GM12865 (cell line): ENCODE results near the gene SLC12A7.

Source experiments
- DNase-seq: peaks from one replicate; pipeline ENCODE4 v3.0.0; 2010; ENCODE audit warnings: low read depth
- H3K4me3 ChIP-seq: 2 replicates; pipeline ENCODE4 v1.5.1; 2011; ENCODE audit warnings: mild to moderate bottlenecking, low read depth, low read length, control low read depth
- TF ChIP-seq, protein P1 (sequence below): IDR thresholded peaks from 2 replicates; pipeline ENCODE4 v1.5.1; 2011; ENCODE audit warnings: low read length, control low read depth, low read depth, inconsistent platforms; ENCODE audit not compliant: insufficient read depth; ENCODE audit errors: missing control alignments

Gene SLC12A7

DNA sequence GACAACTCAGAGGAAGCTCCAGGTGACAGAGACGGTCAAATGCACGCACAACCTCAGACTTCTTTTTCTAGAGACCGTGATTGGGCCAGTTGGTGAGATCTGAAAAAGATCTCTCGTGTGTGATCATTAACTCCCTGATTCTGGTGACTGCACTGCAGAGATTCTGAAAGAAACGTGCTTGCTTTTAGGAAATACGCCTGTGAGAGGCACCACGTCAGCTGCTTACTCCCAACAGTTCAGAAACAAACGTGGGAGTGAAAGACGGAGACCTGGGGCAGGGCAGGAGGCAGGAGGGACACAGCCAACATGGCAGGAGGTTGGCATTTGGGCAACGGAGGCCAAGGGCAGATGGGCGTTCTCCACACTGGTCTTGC lies 15.9 kb downstream of the SLC12A7 start:
- no peak for DNase-seq
- TF ChIP-seq, protein P1, sequence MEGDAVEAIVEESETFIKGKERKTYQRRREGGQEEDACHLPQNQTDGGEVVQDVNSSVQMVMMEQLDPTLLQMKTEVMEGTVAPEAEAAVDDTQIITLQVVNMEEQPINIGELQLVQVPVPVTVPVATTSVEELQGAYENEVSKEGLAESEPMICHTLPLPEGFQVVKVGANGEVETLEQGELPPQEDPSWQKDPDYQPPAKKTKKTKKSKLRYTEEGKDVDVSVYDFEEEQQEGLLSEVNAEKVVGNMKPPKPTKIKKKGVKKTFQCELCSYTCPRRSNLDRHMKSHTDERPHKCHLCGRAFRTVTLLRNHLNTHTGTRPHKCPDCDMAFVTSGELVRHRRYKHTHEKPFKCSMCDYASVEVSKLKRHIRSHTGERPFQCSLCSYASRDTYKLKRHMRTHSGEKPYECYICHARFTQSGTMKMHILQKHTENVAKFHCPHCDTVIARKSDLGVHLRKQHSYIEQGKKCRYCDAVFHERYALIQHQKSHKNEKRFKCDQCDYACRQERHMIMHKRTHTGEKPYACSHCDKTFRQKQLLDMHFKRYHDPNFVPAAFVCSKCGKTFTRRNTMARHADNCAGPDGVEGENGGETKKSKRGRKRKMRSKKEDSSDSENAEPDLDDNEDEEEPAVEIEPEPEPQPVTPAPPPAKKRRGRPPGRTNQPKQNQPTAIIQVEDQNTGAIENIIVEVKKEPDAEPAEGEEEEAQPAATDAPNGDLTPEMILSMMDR, result no peak
- H3K4me3 ChIP-seq, result no peak overlapping the region

DNA sequence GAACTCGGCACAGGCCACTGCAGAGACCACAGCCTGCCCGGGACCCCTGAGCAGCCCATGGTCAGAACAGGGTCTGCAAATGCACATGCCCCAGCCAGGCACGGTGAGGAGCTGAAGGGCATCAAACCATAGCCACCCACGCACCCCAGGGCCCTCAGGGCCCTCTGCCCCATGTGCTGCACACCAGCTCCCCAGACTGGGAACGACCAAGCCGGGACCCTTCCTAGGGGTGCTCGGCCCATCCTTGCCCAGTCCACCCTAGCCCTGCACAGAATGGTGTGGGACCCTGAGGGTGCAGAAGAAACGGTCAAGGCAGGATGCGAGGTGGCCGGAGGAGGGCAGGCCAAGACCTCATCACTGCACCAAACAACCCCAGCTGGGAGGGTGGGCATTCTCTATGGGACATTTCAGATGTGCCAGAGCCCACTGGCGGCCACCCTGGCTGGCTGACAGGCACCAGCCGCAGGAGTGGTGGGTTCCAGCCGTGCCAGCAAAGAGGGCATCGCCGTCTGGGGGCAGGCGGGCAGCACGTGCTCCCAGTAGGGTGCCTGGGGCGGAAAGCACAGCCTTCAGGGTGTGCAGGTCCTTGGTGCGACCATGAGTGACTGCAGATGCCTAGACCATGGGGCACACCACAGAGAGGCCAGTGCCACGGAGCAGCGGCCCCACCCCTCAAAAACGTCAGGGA lies 16.4 kb downstream of the SLC12A7 start:
- DNase-seq, result no peak
- no peak overlapping the region for H3K4me3 ChIP-seq
- TF ChIP-seq, protein P1, result no peak

DNA sequence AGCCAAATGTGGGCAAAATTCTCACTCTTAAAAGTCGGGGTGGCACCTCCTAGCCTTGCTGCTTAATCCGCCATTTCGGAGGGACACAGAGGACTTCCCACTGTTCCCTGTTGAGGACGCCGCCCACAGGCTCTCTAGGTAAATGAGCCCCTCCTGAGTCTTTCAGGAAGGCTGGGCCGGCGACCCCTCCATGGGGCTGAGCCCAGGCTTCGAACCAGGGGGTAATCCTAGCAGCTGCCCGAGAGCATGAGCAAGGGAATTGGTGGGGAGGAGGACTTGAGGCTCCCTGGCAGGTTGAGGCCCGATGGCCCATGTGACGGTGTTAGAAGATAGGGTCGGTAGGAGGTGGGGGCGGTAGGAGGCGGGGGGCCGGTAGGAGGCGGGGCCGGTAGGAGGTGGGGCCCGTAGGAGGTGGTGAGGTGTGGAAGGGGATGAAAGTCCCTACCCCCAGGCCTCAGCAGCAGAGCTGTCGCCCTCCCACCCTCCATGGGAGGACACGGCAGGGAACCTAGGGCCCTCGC lies 17.1 kb downstream of the SLC12A7 start:
- H3K4me3 ChIP-seq, result no peak overlapping the region
- TF ChIP-seq, protein P1, result no peak
- no peak for DNase-seq

DNA sequence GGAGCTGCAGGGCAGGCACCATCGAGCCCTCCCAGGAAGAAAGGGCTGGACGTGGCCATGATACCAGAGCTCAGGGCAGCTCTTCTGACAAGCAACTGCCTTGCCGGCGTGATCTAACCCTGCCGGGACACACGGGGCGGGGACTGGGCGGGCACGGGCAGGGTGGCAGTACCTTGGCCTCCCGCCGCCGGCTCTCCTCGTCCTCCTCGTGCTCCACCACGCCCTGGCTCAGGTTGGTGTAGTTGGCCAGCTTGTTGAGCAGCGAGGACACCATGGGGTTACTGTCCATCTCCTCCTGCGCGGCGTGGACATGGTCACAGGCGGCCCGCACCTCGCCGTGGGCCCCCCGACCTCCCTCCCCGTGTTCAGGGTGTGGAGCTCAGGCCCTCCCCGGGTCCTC lies 18.5 kb downstream of the SLC12A7 start:
- TF ChIP-seq, protein P1, result no peak
- DNase-seq, result no peak
- no peak overlapping the region for H3K4me3 ChIP-seq

DNA sequence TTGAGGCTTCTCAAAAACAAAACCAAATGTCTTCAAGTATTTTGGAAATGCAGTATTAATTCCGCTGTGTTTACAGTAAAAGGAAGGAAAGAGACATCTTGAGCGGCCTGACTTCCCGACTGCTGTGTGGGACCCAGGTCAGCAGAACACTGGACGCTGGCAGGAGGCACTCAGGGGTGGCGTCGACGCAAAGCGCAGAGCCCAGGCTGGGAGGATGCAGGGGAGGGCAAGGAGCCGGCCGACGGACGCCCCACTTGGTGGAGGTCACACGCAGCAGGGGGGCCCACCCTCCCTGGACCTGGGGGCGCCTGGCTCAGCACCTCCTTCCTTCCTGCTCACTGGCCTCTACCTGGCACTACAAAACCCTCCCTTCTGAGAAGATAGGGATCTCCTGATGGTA lies 19.7 kb downstream of the SLC12A7 start:
- no peak overlapping the region for H3K4me3 ChIP-seq
- TF ChIP-seq, protein P1, result no peak
- no peak for DNase-seq

DNA sequence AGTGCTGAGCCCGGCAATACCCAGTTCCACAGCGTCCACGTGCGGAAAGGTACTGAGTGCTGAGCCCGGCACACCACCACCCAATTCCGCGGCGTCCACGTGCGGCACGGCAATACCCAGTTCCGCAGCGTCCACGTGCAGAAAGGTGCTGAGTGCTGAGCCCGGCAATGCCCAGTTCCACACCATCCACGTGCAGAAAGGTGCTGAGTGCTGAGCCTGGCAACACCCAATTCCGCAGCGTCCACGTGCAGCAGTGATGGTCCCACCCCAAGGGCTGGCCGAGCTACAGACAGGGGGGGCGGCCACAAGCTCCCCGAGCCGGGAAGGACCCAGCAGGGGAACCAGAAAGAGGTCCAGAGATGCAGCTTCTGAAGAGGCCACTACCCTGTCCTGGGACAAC lies 20.2 kb downstream of the SLC12A7 start:
- TF ChIP-seq, protein P1, result no peak
- DNase-seq, result no peak
- no peak overlapping the region for H3K4me3 ChIP-seq

DNA sequence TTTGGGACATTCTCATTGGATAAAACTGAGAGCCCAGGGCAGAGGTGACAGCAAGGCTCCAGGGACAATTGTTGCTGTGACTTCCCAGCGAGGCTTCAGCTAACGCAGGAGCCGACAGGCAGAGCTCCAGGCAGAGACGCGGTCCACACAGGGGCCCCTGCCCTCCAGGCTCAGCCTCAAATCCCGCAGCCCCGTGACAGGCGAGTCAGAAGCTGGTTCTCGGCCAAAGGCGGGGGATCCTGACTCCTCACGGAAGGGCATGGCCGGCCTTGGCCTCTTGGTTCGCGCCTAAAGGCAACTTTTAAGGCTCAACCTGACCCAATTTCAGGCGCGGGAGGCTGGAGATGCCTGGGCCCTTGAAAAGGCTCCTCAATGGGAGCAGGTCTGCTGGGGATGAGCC lies 21.3 kb downstream of the SLC12A7 start:
- DNase-seq, result no peak
- H3K4me3 ChIP-seq, result no peak overlapping the region
- TF ChIP-seq, protein P1, result no peak
